ENCODE data around the gene PDCL2. TPM values are rescaled to one million over a fixed set of nuclear protein-coding genes. Genes with fewer than 3 reads are reported as not detected.
"Not testable (repeated sequence)": the region's sequence is repeated elsewhere in the genome, so short reads cannot be mapped to it uniquely, and the experiment has no call there.

PDCL2 gene
- total RNA-seq, 2 donors from 2014 or later = not detected

DNA sequence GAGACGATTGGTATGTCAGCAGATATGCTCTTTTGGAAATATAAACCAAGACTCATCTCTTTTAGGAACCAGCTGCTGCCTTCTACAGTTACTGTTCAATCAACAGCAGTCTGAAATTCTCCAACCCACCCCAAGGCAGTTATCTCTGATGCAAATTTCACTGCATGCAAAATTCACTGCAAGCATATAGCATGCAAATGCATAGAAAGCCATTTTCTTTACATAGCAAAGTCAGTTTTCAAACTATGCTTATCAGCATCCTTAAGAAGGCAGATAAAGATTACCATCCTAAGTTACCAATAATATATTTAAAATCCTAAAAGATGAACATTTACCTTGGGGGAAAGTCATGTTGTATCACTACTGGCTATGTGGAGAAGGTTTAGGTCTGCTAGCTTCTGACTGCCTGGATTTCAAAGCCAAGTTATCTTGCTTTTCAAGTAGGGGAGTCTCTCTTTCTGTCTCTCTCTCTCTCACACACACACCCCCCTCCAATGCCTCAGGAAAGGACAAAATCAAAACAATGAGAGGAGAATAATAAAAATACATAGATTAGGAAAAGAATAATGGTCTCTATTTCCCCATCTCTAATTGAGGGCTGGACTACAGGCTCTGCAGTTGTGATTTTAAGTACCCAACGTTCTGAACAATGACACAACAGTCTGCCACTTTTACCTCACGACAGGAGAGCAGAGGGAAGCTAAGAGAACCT lies 42.5 kb upstream of the PDCL2 start:
- H3K27me3 ChIP-seq = peaks cover 3 to 13% of the 10 kb centered on the region in 2 donors
- peaks cover 0 to 15% of the 10 kb centered on the region in 2 donors for H3K4me1 ChIP-seq
- no peak overlapping the region for H3K27ac ChIP-seq
- no peak for DNase-seq (ENCODE audit: low spot score)
- TF ChIP-seq, protein P1, sequence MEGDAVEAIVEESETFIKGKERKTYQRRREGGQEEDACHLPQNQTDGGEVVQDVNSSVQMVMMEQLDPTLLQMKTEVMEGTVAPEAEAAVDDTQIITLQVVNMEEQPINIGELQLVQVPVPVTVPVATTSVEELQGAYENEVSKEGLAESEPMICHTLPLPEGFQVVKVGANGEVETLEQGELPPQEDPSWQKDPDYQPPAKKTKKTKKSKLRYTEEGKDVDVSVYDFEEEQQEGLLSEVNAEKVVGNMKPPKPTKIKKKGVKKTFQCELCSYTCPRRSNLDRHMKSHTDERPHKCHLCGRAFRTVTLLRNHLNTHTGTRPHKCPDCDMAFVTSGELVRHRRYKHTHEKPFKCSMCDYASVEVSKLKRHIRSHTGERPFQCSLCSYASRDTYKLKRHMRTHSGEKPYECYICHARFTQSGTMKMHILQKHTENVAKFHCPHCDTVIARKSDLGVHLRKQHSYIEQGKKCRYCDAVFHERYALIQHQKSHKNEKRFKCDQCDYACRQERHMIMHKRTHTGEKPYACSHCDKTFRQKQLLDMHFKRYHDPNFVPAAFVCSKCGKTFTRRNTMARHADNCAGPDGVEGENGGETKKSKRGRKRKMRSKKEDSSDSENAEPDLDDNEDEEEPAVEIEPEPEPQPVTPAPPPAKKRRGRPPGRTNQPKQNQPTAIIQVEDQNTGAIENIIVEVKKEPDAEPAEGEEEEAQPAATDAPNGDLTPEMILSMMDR (IDR thresholded peaks at IDR 0.05) = no peak
- peaks cover 0 to 4% of the 10 kb centered on the region in 2 donors for H3K9me3 ChIP-seq
- H3K36me3 ChIP-seq = no peaks in the 10 kb centered on the region
- H3K4me3 ChIP-seq = no peak overlapping the region

DNA sequence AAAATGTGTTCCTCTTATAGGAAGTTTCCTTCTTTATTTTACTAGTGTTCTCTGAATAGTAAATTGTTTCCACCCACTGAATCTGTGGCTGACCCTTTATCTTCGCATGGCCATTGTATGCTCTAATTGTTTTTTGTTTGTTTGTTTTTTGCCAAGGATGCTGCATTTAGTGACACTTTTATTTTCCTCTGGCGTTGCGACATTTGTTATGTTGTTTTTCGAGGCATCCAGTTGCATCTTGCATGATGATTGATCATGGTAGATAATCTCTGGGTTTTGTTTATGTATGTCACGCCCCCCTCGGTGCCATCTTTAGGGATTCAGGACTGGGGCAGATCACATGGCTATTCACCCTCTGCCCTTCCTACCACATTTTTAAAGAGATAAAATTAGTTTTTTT lies 41.9 kb upstream of the PDCL2 start:
- H3K36me3 ChIP-seq = no peaks in the 10 kb centered on the region
- H3K9me3 ChIP-seq = peaks cover 0 to 4% of the 10 kb centered on the region in 2 donors
- H3K4me1 ChIP-seq = peaks cover 0 to 15% of the 10 kb centered on the region in 2 donors
- TF ChIP-seq, protein P1 (IDR thresholded peaks at IDR 0.05) = no peak
- no peak overlapping the region for H3K27ac ChIP-seq
- no peak for DNase-seq (ENCODE audit: low spot score)
- no peak overlapping the region for H3K4me3 ChIP-seq
- peaks cover 3 to 13% of the 10 kb centered on the region in 2 donors for H3K27me3 ChIP-seq

DNA sequence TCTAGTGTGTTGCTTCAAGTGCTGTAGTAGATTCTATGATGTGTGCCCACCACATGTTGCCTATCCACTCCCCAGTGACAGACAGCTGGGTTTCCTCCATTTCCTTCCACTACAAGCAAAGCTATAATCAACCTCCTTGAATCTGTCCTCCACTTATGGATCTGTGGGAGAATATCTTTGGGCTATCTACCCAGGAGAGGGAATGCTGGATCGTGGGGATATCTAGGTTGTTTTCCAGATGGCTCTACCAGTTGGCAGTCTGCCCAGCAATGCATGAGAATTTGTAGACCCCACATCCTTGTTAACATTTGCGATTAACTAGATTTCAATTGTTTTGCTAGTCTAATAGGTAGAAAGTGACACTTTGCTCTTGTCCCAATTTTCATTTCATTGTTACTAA lies 33.8 kb upstream of the PDCL2 start:
- Histone ChIP-seq H3K4me3 (no peak overlapping the region), H3K27ac (no peak overlapping the region), H3K27me3 (no peaks in the 10 kb centered on the region), H3K36me3 (no peaks in the 10 kb centered on the region), H3K4me1 (no peaks in the 10 kb centered on the region), H3K9me3 (peaks cover 0 to 2% of the 10 kb centered on the region in 2 donors)
- no peak for DNase-seq (ENCODE audit: low spot score)
- TF ChIP-seq, protein P1 (IDR thresholded peaks at IDR 0.05) = no peak

DNA sequence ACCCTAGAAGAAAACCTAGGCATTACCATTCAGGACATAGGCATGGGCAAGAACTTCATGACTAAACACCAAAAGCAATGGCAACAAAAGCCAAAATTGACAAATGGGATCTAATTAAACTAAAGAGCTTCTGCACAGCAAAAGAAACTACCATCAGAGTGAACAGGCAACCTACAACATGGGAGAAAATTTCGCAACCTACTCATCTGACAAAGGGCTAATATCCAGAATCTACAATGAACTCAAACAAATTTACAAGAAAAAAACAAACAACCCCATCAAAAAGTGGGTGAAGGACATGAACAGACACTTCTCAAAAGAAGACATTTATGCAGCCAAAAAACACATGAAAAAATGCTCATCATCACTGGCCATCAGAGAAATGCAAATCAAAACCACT lies 32.0 kb upstream of the PDCL2 start:
- H3K4me1 ChIP-seq; H3K9me3 ChIP-seq; H3K27ac ChIP-seq; H3K36me3 ChIP-seq; DNase-seq (ENCODE audit: low spot score); H3K4me3 ChIP-seq; H3K27me3 ChIP-seq: not testable (repeated sequence)

DNA sequence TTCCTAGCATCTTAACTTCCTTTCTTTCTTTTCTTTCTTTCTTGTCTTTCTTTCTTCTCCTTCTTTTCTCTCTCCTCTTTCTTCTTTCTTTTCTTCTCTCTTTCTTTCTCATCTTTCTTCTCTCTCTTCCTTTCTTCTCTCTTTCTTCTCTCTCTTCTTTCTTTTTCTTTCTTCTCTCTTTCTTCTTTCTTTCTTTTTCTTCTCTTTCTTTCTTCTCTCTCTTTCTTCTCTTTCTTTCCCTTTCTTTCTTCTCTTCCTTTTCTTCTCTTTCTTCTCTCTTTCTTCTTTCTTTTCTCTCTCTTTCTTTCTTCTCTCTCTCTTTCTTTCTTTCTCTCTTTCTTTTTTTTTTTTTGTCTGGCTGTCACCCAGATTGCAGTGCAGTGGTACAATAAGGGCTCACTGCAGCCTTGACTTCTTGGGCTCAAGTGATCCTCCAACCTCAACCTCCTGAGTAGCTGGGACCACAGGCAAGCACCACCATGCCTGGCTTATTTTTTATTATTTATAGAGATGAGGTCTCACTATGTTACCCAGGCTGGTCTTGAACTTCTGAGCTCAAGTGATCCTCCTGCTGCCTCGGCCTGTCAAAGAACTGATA lies 26.6 kb upstream of the PDCL2 start:
- no peak for DNase-seq (ENCODE audit: low spot score)
- H3K9me3 ChIP-seq = no peaks in the 10 kb centered on the region
- H3K27ac ChIP-seq = no peak overlapping the region
- TF ChIP-seq, protein P1 (IDR thresholded peaks at IDR 0.05) = no peak
- no peaks in the 10 kb centered on the region for H3K36me3 ChIP-seq
- no peaks in the 10 kb centered on the region for H3K27me3 ChIP-seq
- no peak overlapping the region for H3K4me3 ChIP-seq
- H3K4me1 ChIP-seq = no peaks in the 10 kb centered on the region

DNA sequence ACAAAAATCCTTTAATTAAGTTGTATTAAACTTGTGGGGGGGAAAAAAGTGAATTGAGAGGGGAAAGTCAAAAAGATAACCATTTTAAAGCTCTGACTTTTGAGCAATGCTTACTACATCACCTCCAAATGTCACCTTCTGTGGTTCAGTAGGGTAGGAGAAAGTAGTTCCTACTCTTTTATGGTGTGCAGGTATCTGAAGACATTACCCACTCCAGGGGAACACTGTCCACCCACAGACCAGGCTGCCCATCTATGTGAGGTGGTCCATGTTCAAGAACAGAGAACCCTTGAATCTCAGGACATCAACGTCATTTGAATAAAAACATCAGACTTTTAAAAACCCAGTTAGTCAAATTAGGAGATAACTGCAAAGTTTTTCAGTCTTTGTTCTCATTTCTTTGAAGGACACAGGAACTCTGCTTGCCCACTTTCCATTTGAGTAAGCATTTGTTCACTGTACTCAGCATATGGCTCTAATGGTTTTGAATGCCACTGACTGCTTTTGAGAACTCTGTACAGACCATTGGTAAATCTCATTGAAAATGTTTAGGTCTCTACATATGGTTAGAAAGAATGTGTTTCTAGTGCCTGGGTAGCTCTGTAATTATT lies 25.6 kb upstream of the PDCL2 start:
- TF ChIP-seq, protein P1 (IDR thresholded peaks at IDR 0.05) = no peak
- DNase-seq (ENCODE audit: low spot score) = no peak
- H3K4me3 ChIP-seq = no peak overlapping the region
- H3K27me3 ChIP-seq = no peaks in the 10 kb centered on the region
- H3K9me3 ChIP-seq = no peaks in the 10 kb centered on the region
- H3K27ac ChIP-seq = no peak overlapping the region
- no peaks in the 10 kb centered on the region for H3K4me1 ChIP-seq
- H3K36me3 ChIP-seq = no peaks in the 10 kb centered on the region
